Measurements from ENCODE around the gene HOXA5.

DNA sequence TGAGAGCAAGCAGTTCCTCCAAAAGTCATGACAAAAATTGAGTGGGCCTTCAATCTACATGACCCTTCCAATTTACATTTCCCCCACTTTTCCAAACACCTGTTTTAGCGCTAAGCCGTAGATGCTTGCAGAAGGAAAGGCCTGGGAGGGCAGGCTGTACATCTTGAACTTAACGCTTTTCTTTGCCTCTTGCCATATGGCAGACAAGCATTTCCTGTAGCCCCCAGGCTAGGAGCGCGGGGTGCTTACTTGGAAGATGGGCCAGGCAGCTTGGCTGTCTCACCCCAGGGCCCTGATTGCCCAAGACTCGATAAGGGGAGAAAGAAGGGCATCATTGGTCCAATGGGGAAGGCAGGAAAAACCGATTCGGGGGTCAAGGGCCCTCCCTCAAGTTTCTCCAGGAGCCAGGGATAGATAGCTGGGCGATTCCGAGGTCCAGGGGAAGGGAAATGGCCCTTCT is 28.9 kb upstream of the HOXA5 start:
- TF ChIP-seq, protein P1, sequence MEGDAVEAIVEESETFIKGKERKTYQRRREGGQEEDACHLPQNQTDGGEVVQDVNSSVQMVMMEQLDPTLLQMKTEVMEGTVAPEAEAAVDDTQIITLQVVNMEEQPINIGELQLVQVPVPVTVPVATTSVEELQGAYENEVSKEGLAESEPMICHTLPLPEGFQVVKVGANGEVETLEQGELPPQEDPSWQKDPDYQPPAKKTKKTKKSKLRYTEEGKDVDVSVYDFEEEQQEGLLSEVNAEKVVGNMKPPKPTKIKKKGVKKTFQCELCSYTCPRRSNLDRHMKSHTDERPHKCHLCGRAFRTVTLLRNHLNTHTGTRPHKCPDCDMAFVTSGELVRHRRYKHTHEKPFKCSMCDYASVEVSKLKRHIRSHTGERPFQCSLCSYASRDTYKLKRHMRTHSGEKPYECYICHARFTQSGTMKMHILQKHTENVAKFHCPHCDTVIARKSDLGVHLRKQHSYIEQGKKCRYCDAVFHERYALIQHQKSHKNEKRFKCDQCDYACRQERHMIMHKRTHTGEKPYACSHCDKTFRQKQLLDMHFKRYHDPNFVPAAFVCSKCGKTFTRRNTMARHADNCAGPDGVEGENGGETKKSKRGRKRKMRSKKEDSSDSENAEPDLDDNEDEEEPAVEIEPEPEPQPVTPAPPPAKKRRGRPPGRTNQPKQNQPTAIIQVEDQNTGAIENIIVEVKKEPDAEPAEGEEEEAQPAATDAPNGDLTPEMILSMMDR (conservative IDR thresholded peaks at IDR 0.05 in 1 of 2, IDR thresholded peaks at IDR 0.05 in 1 of 2; ENCODE audit: low read depth in 1 of 2, low read length in 2 of 2) = no peak
- no peak for TF ChIP-seq EZH2 (IDR thresholded peaks at IDR 0.05; ENCODE audit: low read length, missing control alignments)

Measured in fibroblast of lung (primary cell).